ENCODE measurements around the gene ZNF831. TPM values are rescaled to one million over a fixed set of nuclear protein-coding genes. Genes with fewer than 3 reads are reported as not detected.
A peak's percentile ranks its signal among the peaks of the same experiment; 100 is the strongest.

The ZNF831 gene
- total RNA-seq, 2 experiments from 2014 or later, result 10.9 to 11.9 TPM

GRCh38 chr20:59230385-59230784 lies 66.8 kb downstream of the ZNF831 start:
- peaks cover 22% of the 10 kb centered on the region for H3K36me3 Mint-ChIP-seq (ENCODE audit: low read depth)
- no peak for ATAC-seq
- CTCF ChIA-PET, result interaction anchor here (1.4 to 1.9 kb wide), 2 partner anchors 22 to 142 kb away, joined by 3 to 4 read pairs; no protein-coding TSS in a partner anchor

GRCh38 chr20:59231124-59231804 lies 67.6 kb downstream of the ZNF831 start:
- ATAC-seq, result no peak
- CTCF ChIA-PET, result interaction anchor here (1.3 to 1.9 kb wide), 3 partner anchors 8 to 177 kb away, joined by 3 to 5 read pairs (median 4); no protein-coding TSS in a partner anchor
- TF ChIP-seq CTCF (IDR thresholded peaks at IDR 0.05), result no peak
- no peak overlapping the region for H3K27ac Mint-ChIP-seq
- peaks cover 2% of the 10 kb centered on the region for H3K9me3 Mint-ChIP-seq
- DNase-seq, result no peak
- intact Hi-C loops (cut with micrococcal nuclease), result no loop called here
- no peak overlapping the region for H3K4me3 Mint-ChIP-seq
- H3K36me3 Mint-ChIP-seq (ENCODE audit: low read depth), result peaks cover 22% of the 10 kb centered on the region
- H3K4me1 Mint-ChIP-seq (ENCODE audit: low read depth), result peaks cover 21% of the 10 kb centered on the region
- H3K27me3 Mint-ChIP-seq, result no peaks in the 10 kb centered on the region
- POLR2A ChIA-PET, result interaction anchor here (1.1 kb wide), 1 partner anchor 9 kb away, joined by 3 read pairs; no protein-coding TSS in a partner anchor

More at GRCh38 chr20:59230385-59230784, 66.8 kb downstream of the ZNF831 start:
- intact Hi-C loops (cut with micrococcal nuclease), result no loop called here
- H3K27ac Mint-ChIP-seq, result no peak overlapping the region
- TF ChIP-seq CTCF (IDR thresholded peaks at IDR 0.05), result no peak
- no peaks in the 10 kb centered on the region for H3K27me3 Mint-ChIP-seq
- DNase-seq, result no peak
- peaks cover 2% of the 10 kb centered on the region for H3K9me3 Mint-ChIP-seq
- POLR2A ChIA-PET, result no interaction called here
- H3K4me1 Mint-ChIP-seq (ENCODE audit: low read depth), result peaks cover 13% of the 10 kb centered on the region
- no peak overlapping the region for H3K4me3 Mint-ChIP-seq

GRCh38 chr20:59232618-59233017 lies 69.0 kb downstream of the ZNF831 start:
- intact Hi-C loops (cut with micrococcal nuclease), result no loop called here
- Mint-ChIP-seq H3K4me1 (ENCODE audit: low read depth) (peaks cover 22% of the 10 kb centered on the region), H3K9me3 (peaks cover 2% of the 10 kb centered on the region), H3K36me3 (ENCODE audit: low read depth) (peaks cover 18% of the 10 kb centered on the region), H3K27me3 (no peaks in the 10 kb centered on the region), H3K4me3 (no peak overlapping the region), H3K27ac (no peak overlapping the region)
- ChIA-PET CTCF (interaction anchor here (1.3 to 1.5 kb wide), 2 partner anchors 10 to 178 kb away, joined by 3 to 5 read pairs; no protein-coding TSS in a partner anchor), POLR2A (no interaction called here)
- no peak for ATAC-seq
- no peak for TF ChIP-seq CTCF (IDR thresholded peaks at IDR 0.05)
- no peak for DNase-seq

- H3K27ac Mint-ChIP-seq, result peak overlapping the region; percentile 83
- ATAC-seq (peak; percentile 95), DNase-seq (peak; percentile 61)
- TF ChIP-seq CTCF (IDR thresholded peaks at IDR 0.05), result no peak
- CTCF ChIA-PET, result no interaction called here
- no peaks in the 10 kb centered on the region for H3K27me3 Mint-ChIP-seq
- intact Hi-C loops (cut with micrococcal nuclease), result no loop called here
- H3K9me3 Mint-ChIP-seq, result no peaks in the 10 kb centered on the region
- POLR2A ChIA-PET, result interaction anchor here (0.9 kb wide), 1 partner anchor 18 kb away, joined by 4 read pairs; no protein-coding TSS in a partner anchor
- H3K36me3 Mint-ChIP-seq (ENCODE audit: low read depth), result peaks cover 13% of the 10 kb centered on the region
- H3K4me3 Mint-ChIP-seq, result no peak overlapping the region
- H3K4me1 Mint-ChIP-seq (ENCODE audit: low read depth), result peaks cover 25% of the 10 kb centered on the region
These were observed 71.6 kb downstream of the ZNF831 start for GRCh38 chr20:59235226-59235625.

GRCh38 chr20:59240006-59240405 lies 76.4 kb downstream of the ZNF831 start:
- Mint-ChIP-seq H3K4me3 (no peak overlapping the region), H3K27ac (no peak overlapping the region), H3K4me1 (ENCODE audit: low read depth) (peaks cover 27% of the 10 kb centered on the region), H3K27me3 (no peaks in the 10 kb centered on the region), H3K9me3 (no peaks in the 10 kb centered on the region), H3K36me3 (ENCODE audit: low read depth) (peaks cover 18% of the 10 kb centered on the region)
- CTCF ChIA-PET, result no interaction called here
- POLR2A ChIA-PET, result no interaction called here
- no peak for ATAC-seq
- no peak for TF ChIP-seq CTCF (IDR thresholded peaks at IDR 0.05)
- no peak for DNase-seq
- intact Hi-C loops (cut with micrococcal nuclease), result no loop called here
